Tibial artery (tissue), 4 donors: ENCODE measurements around the gene ACIN1.

Experiments
- DNase-seq, 2 donors: peaks; one replicate each; pipeline ENCODE4 v3.0.0-alpha.2; 2019
- H3K27ac ChIP-seq, 2 donors: fragments of 200-600 bp; sonication (generic) in 1 of 2; 1 replicate in 1 of 2; 2 replicates in 1 of 2; pipeline ENCODE4 v1.5.1; 2018 to 2019; ENCODE audit warnings: mild to moderate bottlenecking in 1 of 2
- H3K27me3 ChIP-seq, 2 donors: fragments of 200-600 bp; sonication (generic) in 1 of 2; one replicate each; pipeline versions ENCODE4 v1.5.1 to v1.6.0; 2016 to 2019
- H3K36me3 ChIP-seq, 3 donors: fragments of 200-600 bp; sonication (generic) in 2 of 3; one replicate each; pipeline ENCODE4 v1.5.1; 2016 to 2019; ENCODE audit warnings: mild to moderate bottlenecking in 2 of 3
- H3K4me1 ChIP-seq, 4 donors: fragments of 200-600 bp; sonication (generic) in 2 of 4; 1 replicate in 3 of 4; 2 replicates in 1 of 4; pipeline ENCODE4 v1.5.1; 2016 to 2019
- H3K4me3 ChIP-seq, 2 donors: fragments of 200-600 bp; sonication (generic) in 1 of 2; 1 replicate in 1 of 2; 2 replicates in 1 of 2; pipeline ENCODE4 v1.5.1; 2018 to 2019; ENCODE audit warnings: mild to moderate bottlenecking in 2 of 2
- H3K9me3 ChIP-seq, 3 donors: fragments of 200-600 bp; sonication (generic) in 1 of 3; one replicate each; pipeline ENCODE4 v1.5.1; 2016 to 2019
- CTCF ChIP-seq, 2 experiments: fragments of 200-600 bp in 1 of 2; fragments of 450-650 bp in 1 of 2; IDR thresholded peaks; one replicate each; pipeline ENCODE4 v1.5.1; 2017 to 2019; ENCODE audit warnings: antibody characterized with exemption in 2 of 2, mild to moderate bottlenecking in 1 of 2, moderate library complexity in 1 of 2
- intact Hi-C: fragments of 100-400 bp; cut with DNase I; formaldehyde crosslinking; loops from one replicate; pipeline ENCODE4 v1.15.0; 2023; ENCODE audit warnings: low total_unique reads

Gene ACIN1

GRCh38 chr14:23079716-23080115 is 15.2 kb downstream of the ACIN1 start:
- TF ChIP-seq CTCF (IDR thresholded peaks at IDR 0.05), result no peak
- Histone ChIP-seq H3K4me1 (peaks cover 0 to 31% (median 12%) of the 10 kb centered on the region in 4 donors), H3K27me3 (no peaks in the 10 kb centered on the region), H3K9me3 (no peaks in the 10 kb centered on the region), H3K36me3 (peaks cover 91 to 96% (median 92%) of the 10 kb centered on the region in 3 donors), H3K4me3 (no peak overlapping the region), H3K27ac (peak overlapping the region; percentile 65 to 69)
- intact Hi-C loops, result no loop called here
- DNase-seq, result no peak

GRCh38 chr14:23078692-23079116 is 16.2 kb downstream of the ACIN1 start:
- Histone ChIP-seq H3K27ac (peak overlapping the region; percentile 65 to 69), H3K36me3 (peaks cover 89 to 96% (median 90%) of the 10 kb centered on the region in 3 donors), H3K4me3 (no peak overlapping the region), H3K9me3 (no peaks in the 10 kb centered on the region), H3K4me1 (peaks cover 0 to 31% (median 12%) of the 10 kb centered on the region in 4 donors), H3K27me3 (no peaks in the 10 kb centered on the region)
- no peak for TF ChIP-seq CTCF (IDR thresholded peaks at IDR 0.05)
- peak; percentile 90 to 94 for DNase-seq
- intact Hi-C loops, result no loop called here

GRCh38 chr14:23077962-23078361 is 17.0 kb downstream of the ACIN1 start:
- intact Hi-C loops, result no loop called here

GRCh38 chr14:23076785-23077408 is 18.0 kb downstream of the ACIN1 start:
- Histone ChIP-seq H3K27me3 (no peaks in the 10 kb centered on the region), H3K4me3 (no peak overlapping the region), H3K4me1 (peaks cover 0 to 37% (median 17%) of the 10 kb centered on the region in 4 donors), H3K36me3 (peaks cover 85 to 91% (median 86%) of the 10 kb centered on the region in 3 donors), H3K27ac (peak overlapping the region; percentile 65 to 69), H3K9me3 (no peaks in the 10 kb centered on the region)
- TF ChIP-seq CTCF (IDR thresholded peaks at IDR 0.05), result peak; percentile 52
- intact Hi-C loops, result no loop called here
- DNase-seq, result no peak

More at GRCh38 chr14:23077962-23078361, 17.0 kb downstream of the ACIN1 start:
- DNase-seq, result no peak
- Histone ChIP-seq H3K4me1 (peaks cover 0 to 31% (median 12%) of the 10 kb centered on the region in 4 donors), H3K27me3 (no peaks in the 10 kb centered on the region), H3K4me3 (no peak overlapping the region), H3K9me3 (no peaks in the 10 kb centered on the region), H3K36me3 (peaks cover 88 to 96% (median 89%) of the 10 kb centered on the region in 3 donors), H3K27ac (peak overlapping the region; percentile 65 to 69)
- no peak for TF ChIP-seq CTCF (IDR thresholded peaks at IDR 0.05)

GRCh38 chr14:23074906-23075305 is 20.0 kb downstream of the ACIN1 start:
- Histone ChIP-seq H3K4me1 (peaks cover 0 to 53% (median 30%) of the 10 kb centered on the region in 4 donors), H3K36me3 (peaks cover 65 to 72% (median 66%) of the 10 kb centered on the region in 3 donors), H3K4me3 (no peak overlapping the region), H3K27ac (no peak overlapping the region), H3K27me3 (no peaks in the 10 kb centered on the region), H3K9me3 (no peaks in the 10 kb centered on the region)
- intact Hi-C loops, result no loop called here
- TF ChIP-seq CTCF (IDR thresholded peaks at IDR 0.05), result no peak
- DNase-seq, result no peak
